ENCODE data around the gene SLC12A6.

SLC12A6 gene

DNA sequence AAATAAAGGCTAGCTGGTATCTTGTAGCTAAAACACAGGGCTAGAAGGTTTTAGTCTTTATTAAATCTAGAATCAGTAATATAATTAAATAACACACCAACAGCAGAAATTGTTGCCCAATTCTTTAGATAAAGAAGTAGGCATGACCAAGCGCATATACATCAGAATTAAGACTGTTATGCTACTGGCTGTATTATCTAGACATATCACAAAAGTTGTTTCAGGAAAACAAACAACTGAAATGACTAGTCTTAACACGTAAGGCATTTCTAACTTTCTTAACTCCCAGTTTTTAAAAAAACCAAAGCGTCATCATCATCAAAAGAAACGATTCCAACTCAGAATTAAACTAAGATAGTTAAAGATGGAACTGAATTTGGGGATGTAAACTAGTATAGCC is 57.4 kb downstream of the SLC12A6 start:
- Histone ChIP-seq H3K9ac (ENCODE audit: low read depth, low read length) (no peak overlapping the region), H3K9me3 (ENCODE audit: insufficient read depth, low read depth, low read length) (no peaks in the 10 kb centered on the region), H3K36me3 (ENCODE audit: insufficient read depth, low read depth, low read length) (no peaks in the 10 kb centered on the region), H3K4me1 (ENCODE audit: insufficient read depth, low read length) (no peaks in the 10 kb centered on the region), H3K27ac (ENCODE audit: low read length) (no peak overlapping the region), H3K4me3 (ENCODE audit: low read length) (no peak overlapping the region), H3K27me3 (ENCODE audit: insufficient read depth, low read length) (no peaks in the 10 kb centered on the region)

DNA sequence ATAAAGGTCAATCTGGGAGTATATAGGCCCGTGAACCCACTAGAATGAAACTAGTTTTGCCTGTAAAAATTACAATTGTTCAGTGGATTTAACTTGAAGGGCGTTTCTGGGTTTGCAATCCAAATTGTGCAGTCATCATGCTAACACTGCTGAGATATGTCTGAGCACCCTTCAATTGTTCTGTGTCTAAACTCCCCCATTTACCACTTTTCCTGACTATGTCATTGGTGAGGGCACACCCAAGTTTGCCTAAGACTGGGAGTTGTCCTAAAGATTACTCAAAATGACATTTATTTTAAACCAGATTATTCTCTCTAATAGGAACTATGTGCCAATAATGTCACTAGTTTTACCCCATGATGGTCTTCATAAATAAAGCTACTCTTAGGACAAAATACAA is 58.2 kb downstream of the SLC12A6 start:
- Histone ChIP-seq H3K36me3 (ENCODE audit: insufficient read depth, low read depth, low read length) (no peaks in the 10 kb centered on the region), H3K27me3 (ENCODE audit: insufficient read depth, low read length) (no peaks in the 10 kb centered on the region), H3K4me1 (ENCODE audit: insufficient read depth, low read length) (no peaks in the 10 kb centered on the region), H3K9me3 (ENCODE audit: insufficient read depth, low read depth, low read length) (no peaks in the 10 kb centered on the region), H3K9ac (ENCODE audit: low read depth, low read length) (no peak overlapping the region), H3K27ac (ENCODE audit: low read length) (no peak overlapping the region), H3K4me3 (ENCODE audit: low read length) (no peak overlapping the region)

DNA sequence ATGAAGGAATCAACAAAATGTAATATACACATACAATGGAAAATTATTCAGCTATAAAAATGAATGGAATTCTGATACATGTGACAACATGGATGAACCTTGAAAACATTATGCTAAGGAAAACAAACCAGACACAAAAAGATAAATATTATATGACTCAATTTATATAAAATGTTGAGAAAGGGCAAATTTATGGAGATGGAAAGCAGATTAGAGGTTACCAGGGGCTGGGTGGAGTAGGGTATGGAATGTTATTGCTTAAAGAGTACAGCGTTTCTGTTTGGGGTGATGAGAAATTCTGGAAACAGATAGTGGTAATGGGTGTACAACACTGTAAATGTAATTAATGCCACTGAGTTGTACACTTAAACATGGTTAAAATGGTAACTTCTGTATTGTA is 61.9 kb downstream of the SLC12A6 start:
- Histone ChIP-seq H3K9me3 (ENCODE audit: insufficient read depth, low read depth, low read length) (no peaks in the 10 kb centered on the region), H3K9ac (ENCODE audit: low read depth, low read length) (no peak overlapping the region), H3K4me1 (ENCODE audit: insufficient read depth, low read length) (no peaks in the 10 kb centered on the region)

DNA sequence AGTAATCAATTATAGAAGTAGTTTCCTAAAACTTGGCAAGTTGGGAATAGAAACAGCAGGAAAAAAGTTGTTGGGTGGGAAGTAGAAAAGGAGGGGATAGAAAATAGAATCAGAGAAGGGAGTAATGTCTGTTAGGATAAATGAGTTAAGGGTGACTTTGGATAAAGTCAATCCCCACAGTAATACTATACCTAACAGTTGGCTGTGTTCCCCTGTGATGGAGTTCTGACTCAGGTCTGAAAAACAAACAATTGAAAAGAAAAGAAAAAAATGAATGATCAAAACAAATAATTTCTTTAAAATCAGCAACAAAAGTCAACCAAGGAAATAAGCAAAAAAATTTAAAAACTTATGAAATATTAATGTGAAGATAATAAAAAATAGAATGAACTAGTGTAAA is 62.4 kb downstream of the SLC12A6 start:
- no peak overlapping the region for H3K9ac ChIP-seq (ENCODE audit: low read depth, low read length)
- no peak overlapping the region for H3K27ac ChIP-seq (ENCODE audit: low read length)
- H3K4me1 ChIP-seq (ENCODE audit: insufficient read depth, low read length), result no peaks in the 10 kb centered on the region

More for the DNA sequence above, 61.9 kb downstream of the SLC12A6 start:
- Histone ChIP-seq H3K4me3 (ENCODE audit: low read length) (no peak overlapping the region), H3K27me3 (ENCODE audit: insufficient read depth, low read length) (no peaks in the 10 kb centered on the region), H3K27ac (ENCODE audit: low read length) (no peak overlapping the region), H3K36me3 (ENCODE audit: insufficient read depth, low read depth, low read length) (no peaks in the 10 kb centered on the region)

DNA sequence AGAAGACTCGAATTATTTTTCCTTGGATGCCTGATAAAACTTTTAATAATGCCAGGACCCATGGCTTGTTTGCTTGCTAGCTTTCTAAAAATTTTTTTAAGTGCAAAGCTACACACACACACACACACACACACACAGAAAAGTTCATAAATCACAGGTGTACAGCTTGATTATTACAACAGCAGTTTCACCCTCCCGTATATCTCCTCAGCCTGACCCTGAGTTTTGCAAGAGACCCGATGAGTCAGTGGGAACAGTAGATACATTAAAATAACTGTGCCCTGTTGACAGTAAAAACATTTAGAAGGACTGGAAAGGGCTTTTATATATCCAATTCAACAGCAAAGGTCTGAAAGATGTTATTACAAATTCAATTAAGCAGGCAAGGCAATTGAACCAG is 66.1 kb downstream of the SLC12A6 start:
- Histone ChIP-seq H3K9me3 (ENCODE audit: insufficient read depth, low read depth, low read length) (no peaks in the 10 kb centered on the region), H3K27ac (ENCODE audit: low read length) (no peak overlapping the region), H3K27me3 (ENCODE audit: insufficient read depth, low read length) (no peaks in the 10 kb centered on the region), H3K4me3 (ENCODE audit: low read length) (no peak overlapping the region), H3K9ac (ENCODE audit: low read depth, low read length) (no peak overlapping the region), H3K4me1 (ENCODE audit: insufficient read depth, low read length) (no peaks in the 10 kb centered on the region), H3K36me3 (ENCODE audit: insufficient read depth, low read depth, low read length) (no peaks in the 10 kb centered on the region)

More for the DNA sequence above, 62.4 kb downstream of the SLC12A6 start:
- Histone ChIP-seq H3K36me3 (ENCODE audit: insufficient read depth, low read depth, low read length) (no peaks in the 10 kb centered on the region), H3K27me3 (ENCODE audit: insufficient read depth, low read length) (no peaks in the 10 kb centered on the region), H3K4me3 (ENCODE audit: low read length) (no peak overlapping the region), H3K9me3 (ENCODE audit: insufficient read depth, low read depth, low read length) (no peaks in the 10 kb centered on the region)

DNA sequence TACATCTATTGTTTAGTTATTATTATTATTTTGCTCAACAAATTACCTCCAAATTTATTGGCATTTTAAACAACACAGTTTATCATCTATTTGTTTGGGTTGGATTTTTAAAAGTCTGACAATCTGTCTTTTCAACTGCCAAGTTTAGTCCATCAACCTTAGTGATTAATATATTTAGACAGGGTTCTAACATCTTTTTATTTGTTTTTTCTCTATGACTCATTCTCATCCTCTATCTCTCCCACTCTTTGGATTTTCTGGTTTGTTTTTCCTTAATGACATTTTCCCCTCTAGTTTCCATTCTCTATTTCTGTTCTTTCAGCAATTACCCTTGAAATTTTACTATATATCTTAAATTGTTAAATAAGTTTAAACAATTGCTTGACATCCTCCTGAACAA is 70.8 kb downstream of the SLC12A6 start:
- Histone ChIP-seq H3K36me3 (ENCODE audit: insufficient read depth, low read depth, low read length) (no peaks in the 10 kb centered on the region), H3K9me3 (ENCODE audit: insufficient read depth, low read depth, low read length) (no peaks in the 10 kb centered on the region), H3K27me3 (ENCODE audit: insufficient read depth, low read length) (no peaks in the 10 kb centered on the region), H3K4me1 (ENCODE audit: insufficient read depth, low read length) (no peaks in the 10 kb centered on the region), H3K4me3 (ENCODE audit: low read length) (no peak overlapping the region), H3K9ac (ENCODE audit: low read depth, low read length) (no peak overlapping the region), H3K27ac (ENCODE audit: low read length) (no peak overlapping the region)

DNA sequence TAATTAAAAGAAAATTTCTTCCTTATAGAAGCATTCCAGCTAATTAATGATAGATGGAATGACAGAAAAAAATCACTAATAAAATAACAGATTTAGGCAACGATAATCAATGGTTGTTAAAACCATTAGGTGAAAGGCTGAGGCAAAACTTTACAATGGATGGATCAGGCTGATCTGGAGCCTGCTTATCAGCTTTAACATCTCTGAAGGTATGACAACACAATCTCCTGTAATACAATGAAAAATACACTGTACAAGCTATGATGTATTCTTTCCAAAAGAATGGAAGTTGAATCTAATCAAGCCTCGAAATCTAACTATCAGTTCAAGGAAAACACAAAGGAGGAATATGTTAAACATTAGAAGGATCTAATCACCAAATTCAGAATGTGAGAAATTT is 73.5 kb downstream of the SLC12A6 start:
- no peaks in the 10 kb centered on the region for H3K27me3 ChIP-seq (ENCODE audit: insufficient read depth, low read length)
- no peak overlapping the region for H3K4me3 ChIP-seq (ENCODE audit: low read length)
- H3K9me3 ChIP-seq (ENCODE audit: insufficient read depth, low read depth, low read length), result no peaks in the 10 kb centered on the region
- no peaks in the 10 kb centered on the region for H3K36me3 ChIP-seq (ENCODE audit: insufficient read depth, low read depth, low read length)
- no peaks in the 10 kb centered on the region for H3K4me1 ChIP-seq (ENCODE audit: insufficient read depth, low read length)
- H3K9ac ChIP-seq (ENCODE audit: low read depth, low read length), result no peak overlapping the region
- H3K27ac ChIP-seq (ENCODE audit: low read length), result no peak overlapping the region

DNA sequence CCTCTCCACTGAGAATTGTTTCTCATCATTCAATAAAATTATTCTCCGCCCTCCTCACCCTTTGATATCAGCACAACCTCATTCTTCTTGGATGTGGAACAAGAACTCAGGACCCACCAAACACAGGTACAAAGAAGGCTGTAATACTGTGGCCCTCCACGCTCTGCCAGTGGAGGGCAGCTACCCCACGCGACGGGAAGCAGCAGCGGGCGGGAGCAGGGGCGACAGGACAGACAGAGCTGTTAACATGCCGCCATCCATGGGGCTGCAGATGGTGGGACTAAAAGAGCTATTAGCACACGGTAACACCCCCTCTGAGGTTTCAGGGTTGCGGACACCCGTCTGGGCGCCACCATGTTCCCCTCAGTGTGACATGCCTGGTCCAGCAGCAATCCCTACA is 75.2 kb downstream of the SLC12A6 start:
- Histone ChIP-seq H3K36me3 (ENCODE audit: insufficient read depth, low read depth, low read length) (no peaks in the 10 kb centered on the region), H3K4me3 (ENCODE audit: low read length) (no peak overlapping the region), H3K9ac (ENCODE audit: low read depth, low read length) (no peak overlapping the region), H3K4me1 (ENCODE audit: insufficient read depth, low read length) (no peaks in the 10 kb centered on the region), H3K9me3 (ENCODE audit: insufficient read depth, low read depth, low read length) (no peaks in the 10 kb centered on the region), H3K27ac (ENCODE audit: low read length) (no peak overlapping the region), H3K27me3 (ENCODE audit: insufficient read depth, low read length) (no peaks in the 10 kb centered on the region)

DNA sequence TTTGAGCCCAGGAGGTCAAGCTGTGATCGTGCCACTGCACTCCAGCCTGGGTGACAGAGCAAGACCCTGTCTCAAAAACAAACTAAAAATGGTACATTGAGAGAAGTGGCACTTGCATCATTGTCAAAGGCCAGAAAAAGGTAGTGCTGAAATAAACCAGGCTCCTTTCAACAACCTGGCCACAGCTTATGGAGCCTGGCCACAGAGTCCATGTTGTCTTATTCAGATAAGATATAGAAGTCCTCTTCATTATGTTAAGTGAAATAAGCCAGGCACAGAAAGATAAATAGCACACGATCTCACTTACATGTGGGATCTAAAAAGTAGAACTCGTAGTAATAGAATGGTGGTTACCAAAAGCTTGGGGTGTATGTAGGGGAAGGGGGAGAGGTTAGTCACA is 78.0 kb downstream of the SLC12A6 start:
- Histone ChIP-seq H3K9ac (ENCODE audit: low read depth, low read length) (no peak overlapping the region), H3K27ac (ENCODE audit: low read length) (no peak overlapping the region), H3K4me3 (ENCODE audit: low read length) (no peak overlapping the region), H3K9me3 (ENCODE audit: insufficient read depth, low read depth, low read length) (no peaks in the 10 kb centered on the region), H3K4me1 (ENCODE audit: insufficient read depth, low read length) (no peaks in the 10 kb centered on the region), H3K36me3 (ENCODE audit: insufficient read depth, low read depth, low read length) (no peaks in the 10 kb centered on the region), H3K27me3 (ENCODE audit: insufficient read depth, low read length) (no peaks in the 10 kb centered on the region)

DNA sequence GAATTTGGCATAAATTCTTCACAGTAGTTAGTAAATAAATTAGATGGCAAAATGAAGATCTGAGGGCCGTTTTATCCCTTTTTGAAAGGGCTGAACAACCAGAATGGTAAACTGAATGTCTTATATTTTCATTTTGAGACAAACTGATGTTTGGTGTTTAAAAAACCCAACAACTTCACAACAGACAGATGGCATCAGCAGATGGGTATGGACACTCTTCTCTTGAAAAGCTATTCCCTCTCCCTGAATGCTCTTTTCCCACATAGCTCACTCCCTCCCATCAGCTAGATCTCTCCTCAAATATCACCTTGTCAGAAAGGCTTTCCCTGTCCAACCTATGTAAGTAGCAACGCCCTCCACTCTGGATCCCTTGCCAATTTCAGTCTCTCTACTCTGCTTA is 79.4 kb downstream of the SLC12A6 start:
- Histone ChIP-seq H3K4me3 (ENCODE audit: low read length) (no peak overlapping the region), H3K9ac (ENCODE audit: low read depth, low read length) (no peak overlapping the region), H3K36me3 (ENCODE audit: insufficient read depth, low read depth, low read length) (no peaks in the 10 kb centered on the region), H3K4me1 (ENCODE audit: insufficient read depth, low read length) (no peaks in the 10 kb centered on the region), H3K27ac (ENCODE audit: low read length) (no peak overlapping the region), H3K9me3 (ENCODE audit: insufficient read depth, low read depth, low read length) (no peaks in the 10 kb centered on the region), H3K27me3 (ENCODE audit: insufficient read depth, low read length) (no peaks in the 10 kb centered on the region)

DNA sequence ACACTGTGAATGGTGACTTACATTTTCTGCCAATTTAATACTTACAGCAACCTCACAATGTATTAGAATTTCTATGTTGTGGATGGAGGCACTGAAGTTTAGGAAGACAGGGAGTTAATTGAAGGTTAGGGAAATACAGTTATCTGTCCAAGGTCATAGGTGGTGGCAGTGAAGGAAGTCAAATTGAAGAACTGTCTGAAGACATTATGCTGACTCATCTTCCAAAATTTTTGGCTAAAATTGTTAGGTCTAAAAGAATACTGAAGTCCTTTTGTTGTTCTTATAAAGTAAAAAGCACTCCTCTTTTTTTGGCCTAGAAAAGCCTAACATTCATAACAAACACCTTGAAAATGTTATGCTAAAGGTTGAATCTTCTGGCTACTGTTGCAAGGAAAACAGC is 85.0 kb downstream of the SLC12A6 start:
- no peak overlapping the region for H3K9ac ChIP-seq (ENCODE audit: low read depth, low read length)
- no peak overlapping the region for H3K27ac ChIP-seq (ENCODE audit: low read length)
- no peaks in the 10 kb centered on the region for H3K27me3 ChIP-seq (ENCODE audit: insufficient read depth, low read length)
- H3K4me3 ChIP-seq (ENCODE audit: low read length), result no peak overlapping the region
- no peaks in the 10 kb centered on the region for H3K4me1 ChIP-seq (ENCODE audit: insufficient read depth, low read length)
- no peaks in the 10 kb centered on the region for H3K9me3 ChIP-seq (ENCODE audit: insufficient read depth, low read depth, low read length)
- H3K36me3 ChIP-seq (ENCODE audit: insufficient read depth, low read depth, low read length), result peaks cover 20% of the 10 kb centered on the region

DNA sequence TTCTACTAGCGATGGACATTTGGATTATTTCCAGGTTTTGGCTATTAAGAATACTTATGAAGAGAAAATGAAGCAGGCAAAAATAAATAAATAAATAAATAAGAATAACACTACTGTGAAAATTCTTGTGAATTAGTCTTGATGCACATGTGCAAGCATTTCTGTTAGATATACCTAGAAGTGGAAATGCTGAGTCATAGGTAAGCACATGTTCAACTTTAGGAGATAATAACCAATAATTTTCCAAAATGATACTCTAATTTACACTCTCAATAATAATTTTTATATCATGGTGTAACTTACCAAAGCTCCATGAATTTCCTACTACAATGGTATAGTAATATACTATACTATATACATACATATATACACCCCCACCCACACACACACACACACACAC is 89.4 kb downstream of the SLC12A6 start:
- Histone ChIP-seq H3K9ac (ENCODE audit: low read depth, low read length) (no peak overlapping the region), H3K36me3 (ENCODE audit: insufficient read depth, low read depth, low read length) (peaks cover 20% of the 10 kb centered on the region), H3K27me3 (ENCODE audit: insufficient read depth, low read length) (no peaks in the 10 kb centered on the region), H3K4me3 (ENCODE audit: low read length) (no peak overlapping the region), H3K4me1 (ENCODE audit: insufficient read depth, low read length) (no peaks in the 10 kb centered on the region), H3K9me3 (ENCODE audit: insufficient read depth, low read depth, low read length) (no peaks in the 10 kb centered on the region), H3K27ac (ENCODE audit: low read length) (no peak overlapping the region)
